ENCODE measurements around the gene ADAM10.

- TF ChIP-seq, protein P1, sequence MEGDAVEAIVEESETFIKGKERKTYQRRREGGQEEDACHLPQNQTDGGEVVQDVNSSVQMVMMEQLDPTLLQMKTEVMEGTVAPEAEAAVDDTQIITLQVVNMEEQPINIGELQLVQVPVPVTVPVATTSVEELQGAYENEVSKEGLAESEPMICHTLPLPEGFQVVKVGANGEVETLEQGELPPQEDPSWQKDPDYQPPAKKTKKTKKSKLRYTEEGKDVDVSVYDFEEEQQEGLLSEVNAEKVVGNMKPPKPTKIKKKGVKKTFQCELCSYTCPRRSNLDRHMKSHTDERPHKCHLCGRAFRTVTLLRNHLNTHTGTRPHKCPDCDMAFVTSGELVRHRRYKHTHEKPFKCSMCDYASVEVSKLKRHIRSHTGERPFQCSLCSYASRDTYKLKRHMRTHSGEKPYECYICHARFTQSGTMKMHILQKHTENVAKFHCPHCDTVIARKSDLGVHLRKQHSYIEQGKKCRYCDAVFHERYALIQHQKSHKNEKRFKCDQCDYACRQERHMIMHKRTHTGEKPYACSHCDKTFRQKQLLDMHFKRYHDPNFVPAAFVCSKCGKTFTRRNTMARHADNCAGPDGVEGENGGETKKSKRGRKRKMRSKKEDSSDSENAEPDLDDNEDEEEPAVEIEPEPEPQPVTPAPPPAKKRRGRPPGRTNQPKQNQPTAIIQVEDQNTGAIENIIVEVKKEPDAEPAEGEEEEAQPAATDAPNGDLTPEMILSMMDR (IDR thresholded peaks at IDR 0.05 in 4 of 5, conservative IDR thresholded peaks at IDR 0.05 in 1 of 5): no peak
- no peak for TF ChIP-seq POLR2A (IDR thresholded peaks at IDR 0.05)
Measured at GRCh38 chr15:58545307-58546065, 204.0 kb downstream of the ADAM10 start.
